Sigmoid colon (tissue), 4 donors: ENCODE results near the gene TXLNG.

Source experiments
- CTCF ChIP-seq, 4 experiments: fragments of 450-650 bp in 3 of 4; fragments of 200-600 bp in 1 of 4; IDR thresholded peaks; one replicate each; pipeline ENCODE4 v1.5.1; 2016 to 2019; ENCODE audit warnings: antibody characterized with exemption in 4 of 4, mild to moderate bottlenecking in 3 of 4, moderate library complexity in 2 of 4
- EP300 ChIP-seq, 4 donors: sonication (generic); formaldehyde crosslinking; IDR thresholded peaks; one replicate each; pipeline ENCODE4 v1.6.1; 2017; ENCODE audit warnings: antibody characterized with exemption in 4 of 4
- POLR2AphosphoS5 ChIP-seq, 4 donors: sonication (generic); formaldehyde crosslinking; IDR thresholded peaks; one replicate each; pipeline ENCODE4 v1.6.1; 2017; ENCODE audit warnings: antibody characterized with exemption in 4 of 4

GRCh38 chrX:16827225-16827624, 41.0 kb downstream of the TXLNG start:
- TF ChIP-seq CTCF (IDR thresholded peaks at IDR 0.05): no peak
- no peak for TF ChIP-seq POLR2AphosphoS5 (IDR thresholded peaks at IDR 0.05)
- no peak for TF ChIP-seq EP300 (IDR thresholded peaks at IDR 0.05)
